Activated naive CD8-positive, alpha-beta T cell treated with anti-CD3 and anti-CD28 coated beads for 36 hours (primary cell): Measurements from ENCODE around the gene CACNA2D4. TPM values are rescaled to one million over a fixed set of nuclear protein-coding genes. Genes with fewer than 3 reads are reported as not detected.

ENCODE experiments used
- DNase-seq: peaks from one replicate; pipeline ENCODE4 v3.0.0; 2021
- H3K27ac Mint-ChIP-seq: one replicate; pipeline ENCODE4 v1.8.0; 2022; ENCODE audit warnings: mild to moderate bottlenecking, moderate library complexity, mixed read lengths
- H3K27me3 Mint-ChIP-seq: one replicate; pipeline ENCODE4 v1.8.0; 2022; ENCODE audit warnings: mild to moderate bottlenecking, mixed read lengths
- H3K36me3 Mint-ChIP-seq: one replicate; pipeline ENCODE4 v1.8.0; 2021; ENCODE audit warnings: mild to moderate bottlenecking, mixed read lengths
- H3K4me1 Mint-ChIP-seq: one replicate; pipeline ENCODE4 v1.8.0; 2021; ENCODE audit warnings: mixed read lengths
- H3K4me3 Mint-ChIP-seq: one replicate; pipeline ENCODE4 v1.8.0; 2022; ENCODE audit warnings: mild to moderate bottlenecking, moderate library complexity, mixed read lengths
- H3K9me3 Mint-ChIP-seq: one replicate; pipeline ENCODE4 v1.8.0; 2022; ENCODE audit warnings: mixed read lengths
- total RNA-seq, 2 experiments: library from RNA; stranded (reverse); gene quantifications; one replicate each; pipeline ENCODE4 v1.2.3, GENCODE V29; 2021

CACNA2D4 gene
- total RNA-seq, 2 experiments from 2014 or later, result 3.8 to 4.0 TPM

DNA sequence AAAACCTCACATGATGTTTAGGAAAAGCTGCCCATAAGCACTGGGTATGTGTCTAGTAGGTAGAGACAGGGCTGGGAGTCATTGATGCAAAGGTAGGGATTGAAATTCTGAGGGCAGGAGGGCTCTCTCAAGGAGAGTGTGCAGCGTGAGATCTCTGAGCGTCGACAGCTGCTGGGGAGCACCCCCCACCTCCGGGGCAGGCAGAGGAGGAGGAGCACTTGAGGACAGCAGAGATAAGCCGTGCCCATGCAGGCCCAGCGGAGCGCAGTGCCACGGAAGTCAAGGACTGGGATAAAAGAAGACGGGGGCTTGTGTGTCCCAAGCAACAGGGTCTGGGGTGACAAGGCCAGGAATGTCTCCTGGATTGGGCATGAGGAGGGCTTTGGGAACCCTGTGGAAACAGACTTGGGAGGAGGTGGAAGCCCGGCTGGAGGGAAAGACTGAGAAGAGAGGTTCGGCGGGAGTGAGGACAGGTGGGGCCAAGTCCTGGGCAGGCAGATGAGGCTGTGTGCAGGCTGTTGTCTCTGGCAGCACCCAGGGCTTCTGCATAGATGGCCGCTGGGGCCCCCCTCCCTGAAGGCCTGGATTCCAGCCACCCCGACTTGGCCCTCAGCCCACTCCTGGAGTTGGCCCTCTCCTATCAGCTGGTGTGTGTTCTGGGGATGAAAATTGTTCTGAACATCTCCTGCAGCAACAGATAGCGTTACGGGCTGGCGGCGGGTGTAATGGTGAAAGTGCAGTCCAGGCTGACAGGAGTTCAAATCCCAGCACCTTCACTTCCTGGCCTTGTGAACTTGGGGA lies 1.9 kb downstream of the CACNA2D4 start:
- Mint-ChIP-seq H3K4me3 (no peak overlapping the region), H3K27ac (no peak overlapping the region), H3K4me1 (peaks cover 12% of the 10 kb centered on the region), H3K27me3 (peaks cover 4% of the 10 kb centered on the region), H3K9me3 (no peaks in the 10 kb centered on the region), H3K36me3 (no peaks in the 10 kb centered on the region)
- DNase-seq, result no peak

DNA sequence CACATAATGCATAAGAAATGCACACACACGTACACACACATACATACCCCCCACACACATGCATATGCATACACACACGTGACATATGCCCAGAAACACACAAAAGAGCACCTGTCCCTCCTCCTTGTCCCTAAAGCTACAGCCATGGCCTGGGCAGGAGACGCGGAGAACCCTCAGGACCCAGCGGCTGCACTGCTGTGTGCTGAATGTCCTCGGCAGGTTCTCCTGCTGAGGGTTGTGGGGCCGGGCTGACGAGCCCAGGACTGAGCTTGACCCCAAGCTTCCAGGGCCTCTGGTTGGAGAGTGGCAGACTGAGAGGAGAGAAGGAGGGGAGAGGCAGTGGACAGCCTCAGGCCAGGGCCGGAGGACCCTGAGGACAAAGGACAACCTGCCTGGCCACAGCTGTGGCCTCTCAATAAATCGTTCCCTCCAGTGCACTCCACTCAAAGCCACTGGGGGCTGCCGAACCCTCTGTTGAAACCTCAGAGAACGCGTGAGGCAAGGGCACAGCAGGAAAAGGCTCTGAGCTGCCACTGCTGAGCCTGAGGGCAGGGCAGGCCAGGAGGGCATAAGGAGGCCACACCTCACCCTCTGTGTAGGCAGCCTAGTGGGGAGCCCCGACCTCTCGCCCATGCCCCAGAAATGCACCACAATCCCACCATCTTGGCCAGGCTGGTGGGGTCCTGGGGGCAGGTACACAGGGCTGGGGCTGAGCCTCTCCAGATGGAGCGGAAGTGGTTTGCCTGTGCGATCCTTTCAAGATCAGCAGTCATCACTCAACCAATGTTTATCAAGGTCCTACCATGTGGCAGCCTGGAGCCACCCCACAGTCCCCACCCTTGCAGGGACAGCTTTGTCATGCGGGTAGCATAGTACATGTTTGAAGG lies 3.1 kb downstream of the CACNA2D4 start:
- peak overlapping the region; percentile 69 for H3K27ac Mint-ChIP-seq
- no peaks in the 10 kb centered on the region for H3K9me3 Mint-ChIP-seq
- peak; percentile 33 for DNase-seq
- peaks cover 4% of the 10 kb centered on the region for H3K27me3 Mint-ChIP-seq
- H3K4me3 Mint-ChIP-seq, result peak overlapping the region; percentile 19
- peaks cover 12% of the 10 kb centered on the region for H3K4me1 Mint-ChIP-seq
- H3K36me3 Mint-ChIP-seq, result no peaks in the 10 kb centered on the region

DNA sequence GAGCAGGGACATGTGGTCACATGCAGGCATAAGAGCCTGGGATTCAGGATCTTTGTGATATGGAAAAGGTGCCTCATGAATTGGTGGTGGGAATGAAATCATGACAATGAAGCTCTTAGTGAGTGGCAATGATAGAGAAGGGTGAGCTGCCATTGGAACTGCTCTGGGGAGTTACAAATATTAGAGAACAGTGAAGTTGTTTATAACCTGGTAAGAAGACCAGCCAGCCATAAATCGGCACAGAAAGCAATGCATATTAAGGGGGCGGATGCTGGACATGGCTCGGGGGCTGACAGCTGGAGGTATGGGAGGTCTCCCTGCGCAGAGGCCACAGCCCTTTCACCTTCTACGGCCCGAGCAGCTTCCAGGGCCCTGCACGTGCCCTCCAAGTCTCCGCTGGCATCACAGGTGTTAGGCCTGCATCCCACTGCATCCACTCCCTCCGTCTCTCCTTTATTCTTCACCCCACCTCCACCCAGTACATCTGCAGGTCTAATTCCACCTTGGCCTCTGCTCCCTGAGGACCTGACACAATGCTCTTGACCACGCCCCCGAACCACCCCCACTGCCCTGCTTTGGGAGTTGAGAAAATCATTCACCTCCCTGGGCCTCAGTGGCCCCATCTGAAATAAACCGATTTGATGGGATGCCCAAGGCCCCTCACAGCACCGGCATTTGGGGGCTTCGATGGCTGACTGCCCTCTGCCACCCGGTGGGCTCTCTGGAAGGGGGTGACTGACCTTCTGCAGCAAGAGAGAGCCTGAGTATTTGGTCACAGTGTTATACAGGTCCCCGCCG lies 4.1 kb downstream of the CACNA2D4 start:
- H3K36me3 Mint-ChIP-seq, result no peaks in the 10 kb centered on the region
- DNase-seq, result no peak
- no peak overlapping the region for H3K27ac Mint-ChIP-seq
- peaks cover 12% of the 10 kb centered on the region for H3K4me1 Mint-ChIP-seq
- peaks cover 4% of the 10 kb centered on the region for H3K27me3 Mint-ChIP-seq
- no peak overlapping the region for H3K4me3 Mint-ChIP-seq
- H3K9me3 Mint-ChIP-seq, result no peaks in the 10 kb centered on the region

DNA sequence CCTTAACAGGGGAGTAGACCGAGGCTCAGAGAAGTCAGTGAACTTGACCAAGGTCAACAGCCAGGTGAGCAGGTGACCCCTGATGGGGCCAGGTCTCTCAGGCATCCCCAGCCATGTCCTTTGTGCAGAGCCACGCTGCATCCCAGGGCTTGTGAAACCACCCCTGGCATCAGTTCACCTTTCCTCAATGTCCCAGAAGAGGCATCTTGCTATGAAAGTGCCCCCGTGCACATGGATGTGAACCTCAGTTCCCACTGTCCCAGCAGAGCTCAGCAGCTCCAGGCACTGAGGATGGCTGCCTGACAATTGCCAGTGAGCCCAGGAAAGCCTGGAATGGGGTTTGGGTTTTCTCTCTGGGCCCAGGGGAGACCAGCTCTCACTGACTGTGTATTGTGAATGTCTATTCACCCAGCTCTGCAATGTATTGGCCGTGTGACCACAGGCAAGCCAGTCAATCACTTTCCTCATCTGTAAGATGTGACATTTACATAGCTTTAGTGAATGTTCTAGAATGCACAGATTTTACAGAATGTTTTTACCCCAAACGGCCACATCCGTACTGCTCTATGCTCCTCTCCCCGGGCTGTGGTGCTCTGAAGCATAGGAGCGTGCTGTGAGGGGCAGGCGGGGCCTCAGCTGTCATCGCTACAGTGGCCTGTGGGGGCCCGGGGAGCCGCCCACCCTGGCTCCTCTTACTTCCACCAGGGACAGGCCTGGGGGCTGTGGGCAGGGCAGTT lies 4.9 kb downstream of the CACNA2D4 start:
- Mint-ChIP-seq H3K4me3 (no peak overlapping the region), H3K27ac (no peak overlapping the region), H3K4me1 (peaks cover 12% of the 10 kb centered on the region), H3K9me3 (no peaks in the 10 kb centered on the region), H3K27me3 (peaks cover 4% of the 10 kb centered on the region), H3K36me3 (no peaks in the 10 kb centered on the region)
- no peak for DNase-seq

DNA sequence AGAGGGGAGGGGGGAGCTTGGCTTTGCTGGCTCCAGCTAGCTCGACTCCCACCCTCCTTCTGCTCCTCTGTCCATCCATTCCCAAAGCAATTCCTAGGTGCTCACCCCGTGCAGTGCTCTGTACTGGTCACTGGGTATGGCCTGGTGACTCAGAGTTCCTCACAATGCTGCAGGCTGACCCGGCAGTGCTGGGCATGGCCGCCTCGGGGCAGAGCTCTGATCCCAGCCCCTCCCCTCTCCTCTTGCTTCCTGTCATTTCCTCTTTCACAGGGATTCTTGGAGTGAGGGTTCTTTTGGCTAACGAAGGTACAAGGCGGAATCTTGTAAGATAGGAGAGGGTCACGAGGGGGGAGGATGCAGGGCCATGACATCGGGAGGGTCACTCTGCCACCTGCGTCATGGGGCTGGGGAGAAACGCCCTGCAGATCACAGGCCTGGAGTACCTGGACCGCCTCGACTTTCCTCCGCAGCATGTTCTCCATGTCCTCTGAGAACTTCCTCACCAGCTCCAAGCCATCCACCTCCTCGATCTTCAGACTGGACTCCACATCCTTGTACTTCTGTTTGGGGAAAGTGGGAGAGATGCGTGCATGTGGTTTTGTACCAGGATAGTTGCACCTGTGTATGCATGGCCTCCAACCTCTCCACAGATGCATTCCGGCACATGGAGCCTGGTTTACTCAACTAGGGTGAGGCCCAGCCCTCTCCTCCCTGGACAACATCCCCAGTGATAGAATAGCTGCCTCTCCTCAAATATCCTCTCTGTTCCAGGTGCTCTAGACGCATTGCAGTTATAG lies 5.7 kb downstream of the CACNA2D4 start:
- H3K4me3 Mint-ChIP-seq, result no peak overlapping the region
- DNase-seq, result no peak
- H3K4me1 Mint-ChIP-seq, result peaks cover 13% of the 10 kb centered on the region
- peaks cover 3% of the 10 kb centered on the region for H3K27me3 Mint-ChIP-seq
- no peaks in the 10 kb centered on the region for H3K36me3 Mint-ChIP-seq
- H3K9me3 Mint-ChIP-seq, result no peaks in the 10 kb centered on the region
- H3K27ac Mint-ChIP-seq, result no peak overlapping the region

DNA sequence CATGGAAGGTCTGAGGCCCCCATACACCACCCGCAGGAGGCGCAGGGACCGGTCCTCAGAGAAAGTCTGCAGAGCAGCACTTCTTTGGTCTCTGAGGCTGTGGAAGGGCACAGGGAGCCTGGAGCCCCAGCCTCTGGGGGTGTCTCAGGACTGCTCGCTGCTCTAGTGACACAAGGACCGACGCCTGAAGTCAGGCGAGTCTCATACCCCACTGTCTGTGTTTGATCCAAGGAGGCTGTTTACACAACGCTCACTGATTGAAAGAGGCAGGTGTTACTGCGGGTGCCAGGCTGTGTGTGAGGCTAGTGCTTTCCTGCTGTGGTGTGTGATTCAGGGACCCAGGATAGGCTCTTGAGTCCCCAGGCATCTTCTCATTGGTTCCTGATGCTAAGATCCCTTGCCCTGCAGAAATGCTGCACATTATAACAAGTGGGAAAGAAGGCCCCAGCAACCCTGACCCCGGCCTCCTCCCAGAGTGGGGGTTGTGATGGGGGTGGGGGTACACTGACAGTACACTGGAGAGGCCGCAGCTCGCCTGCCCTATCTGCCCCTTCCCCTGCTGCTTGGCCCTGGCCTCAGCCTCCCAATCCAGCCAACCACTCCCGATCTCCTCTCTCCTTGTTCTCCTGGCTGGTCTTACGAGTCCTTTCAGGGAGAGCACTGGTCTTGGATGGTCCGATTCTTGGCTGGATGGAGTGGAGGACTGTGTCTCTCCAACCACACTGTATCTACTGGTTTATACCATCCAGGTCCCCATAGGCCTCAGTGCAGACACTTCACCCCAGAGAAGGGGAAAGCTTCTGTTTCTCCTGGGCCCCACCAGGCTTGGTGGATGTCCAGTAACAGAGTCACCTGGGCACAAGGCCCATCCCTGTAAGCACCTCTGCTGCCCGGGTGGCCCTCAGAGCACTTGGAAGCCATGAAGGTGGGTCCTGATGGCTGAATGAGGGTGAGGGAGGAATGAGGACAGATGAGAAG lies 6.6 kb downstream of the CACNA2D4 start:
- no peaks in the 10 kb centered on the region for H3K36me3 Mint-ChIP-seq
- H3K27ac Mint-ChIP-seq, result no peak overlapping the region
- H3K27me3 Mint-ChIP-seq, result peaks cover 4% of the 10 kb centered on the region
- H3K4me1 Mint-ChIP-seq, result peaks cover 16% of the 10 kb centered on the region
- peaks cover 3% of the 10 kb centered on the region for H3K9me3 Mint-ChIP-seq
- DNase-seq, result no peak
- no peak overlapping the region for H3K4me3 Mint-ChIP-seq

DNA sequence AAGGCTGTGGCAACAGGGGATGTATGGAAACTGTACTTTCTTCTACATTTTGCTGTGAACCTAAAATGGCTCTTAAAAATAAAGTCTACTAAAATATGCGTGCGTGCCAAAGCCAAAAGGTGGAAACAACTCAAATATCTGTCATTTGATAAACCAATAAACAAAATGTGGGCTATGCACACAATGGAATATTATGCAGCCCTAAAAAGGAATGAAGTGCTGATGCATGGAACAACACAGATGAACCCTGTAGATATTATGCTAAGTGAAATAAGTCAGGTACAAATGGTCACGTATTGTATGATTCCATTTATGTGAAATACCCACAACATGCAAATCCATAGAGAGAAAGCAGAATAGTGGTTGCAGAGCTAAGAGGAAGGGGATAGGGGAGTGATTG lies 8.0 kb downstream of the CACNA2D4 start:
- no peak overlapping the region for H3K27ac Mint-ChIP-seq
- no peak for DNase-seq
- H3K4me1 Mint-ChIP-seq, result peaks cover 7% of the 10 kb centered on the region

DNA sequence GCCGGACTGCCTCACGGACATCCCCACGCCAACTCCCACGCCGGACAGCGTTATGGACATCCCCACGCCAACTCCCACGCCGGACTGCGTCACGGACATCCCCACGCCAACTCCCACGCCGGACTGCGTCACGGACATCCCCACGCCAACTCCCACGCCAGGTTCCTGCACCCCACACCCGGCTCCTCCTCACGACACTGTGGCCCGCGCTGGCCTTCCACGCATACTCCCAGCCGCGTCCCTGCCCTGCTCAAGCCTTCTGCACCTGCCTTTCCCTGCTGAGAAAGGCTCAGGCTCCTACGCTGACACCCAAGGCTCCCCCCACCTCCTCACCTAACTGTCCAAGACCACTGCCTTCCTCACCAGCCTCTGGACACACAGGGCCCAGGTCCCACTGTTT lies 9.7 kb downstream of the CACNA2D4 start:
- H3K27me3 Mint-ChIP-seq, result peaks cover 4% of the 10 kb centered on the region
- peaks cover 4% of the 10 kb centered on the region for H3K4me1 Mint-ChIP-seq
- H3K4me3 Mint-ChIP-seq, result no peak overlapping the region
- H3K9me3 Mint-ChIP-seq, result peaks cover 20% of the 10 kb centered on the region
- no peaks in the 10 kb centered on the region for H3K36me3 Mint-ChIP-seq
- no peak for DNase-seq
- no peak overlapping the region for H3K27ac Mint-ChIP-seq

More for the DNA sequence above, 8.0 kb downstream of the CACNA2D4 start:
- Mint-ChIP-seq H3K36me3 (no peaks in the 10 kb centered on the region), H3K9me3 (peaks cover 13% of the 10 kb centered on the region), H3K4me3 (no peak overlapping the region), H3K27me3 (peaks cover 4% of the 10 kb centered on the region)

DNA sequence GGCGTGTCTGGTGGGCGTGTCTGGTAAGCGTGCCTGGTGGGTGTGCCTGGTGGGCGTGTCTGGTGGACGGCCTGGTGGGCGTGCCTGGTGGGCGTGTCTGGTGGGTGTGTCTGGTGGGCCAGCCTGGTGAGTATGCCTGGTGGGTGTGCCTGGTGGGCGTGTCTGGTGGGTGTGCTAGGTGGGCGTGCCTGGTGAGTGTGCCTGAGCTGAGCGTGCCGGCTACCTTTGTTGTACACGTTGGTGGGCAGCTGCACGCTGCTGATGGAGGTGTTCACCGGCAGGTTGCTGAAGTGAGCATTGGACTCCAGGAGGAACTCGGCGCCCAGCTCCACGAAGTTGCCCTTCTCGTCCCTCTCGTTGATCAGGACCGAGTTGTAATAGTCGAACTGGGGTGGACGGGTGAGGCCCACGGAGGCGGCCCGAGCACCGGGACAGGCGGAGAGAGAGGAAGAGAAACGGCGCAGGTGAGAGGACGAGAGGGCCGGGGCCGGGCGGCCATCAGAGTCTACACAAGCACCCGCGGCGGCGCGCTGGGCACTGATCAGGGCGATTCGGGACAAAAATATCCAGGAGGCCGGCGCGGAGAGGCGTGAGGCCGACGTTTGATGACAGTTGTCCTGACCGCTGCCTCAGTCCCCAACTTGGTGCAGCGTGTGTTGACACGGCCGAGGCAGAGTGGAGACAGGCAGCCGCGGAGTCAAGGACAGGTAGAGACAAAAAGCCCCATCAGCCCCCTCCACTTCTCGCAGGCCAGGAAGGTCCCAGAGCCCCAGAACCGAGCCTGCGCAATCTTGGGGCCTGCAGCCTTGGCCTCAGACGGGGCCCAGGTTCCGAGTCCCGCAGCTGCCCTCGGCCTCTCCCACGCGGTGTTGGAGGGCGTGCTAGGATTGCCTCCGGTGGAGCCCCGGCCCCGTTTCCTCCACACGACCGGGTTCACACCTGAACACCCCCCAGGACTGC lies 10.5 kb downstream of the CACNA2D4 start:
- H3K36me3 Mint-ChIP-seq, result no peaks in the 10 kb centered on the region
- peaks cover 4% of the 10 kb centered on the region for H3K27me3 Mint-ChIP-seq
- peak overlapping the region; percentile 77 for H3K4me3 Mint-ChIP-seq
- no peak overlapping the region for H3K27ac Mint-ChIP-seq
- H3K4me1 Mint-ChIP-seq, result peaks cover 4% of the 10 kb centered on the region
- peaks cover 28% of the 10 kb centered on the region for H3K9me3 Mint-ChIP-seq
- DNase-seq, result peak; percentile 43

DNA sequence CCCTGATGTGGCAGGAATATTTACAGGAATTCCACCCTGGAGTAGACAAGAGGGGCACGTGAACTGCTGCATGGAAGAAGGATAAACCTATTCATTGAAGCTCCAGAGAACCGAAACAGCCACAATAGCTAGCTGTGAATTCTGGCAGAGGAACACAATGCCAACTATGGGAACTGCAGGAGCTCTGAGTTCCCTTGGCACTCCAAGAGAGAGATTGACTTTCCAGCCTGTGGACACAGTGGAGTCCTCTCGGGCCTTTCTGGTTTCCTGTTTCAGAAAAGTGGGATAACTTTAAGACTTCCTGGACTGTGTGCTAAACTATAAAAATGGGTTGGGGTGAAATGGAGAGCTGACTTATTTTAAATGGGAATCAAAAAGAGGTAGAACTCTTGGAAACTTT lies 11.9 kb downstream of the CACNA2D4 start:
- H3K36me3 Mint-ChIP-seq, result no peaks in the 10 kb centered on the region
- H3K27ac Mint-ChIP-seq, result no peak overlapping the region
- H3K4me1 Mint-ChIP-seq, result peaks cover 4% of the 10 kb centered on the region
- no peak overlapping the region for H3K4me3 Mint-ChIP-seq
- H3K27me3 Mint-ChIP-seq, result peaks cover 4% of the 10 kb centered on the region
- no peak for DNase-seq
- peaks cover 40% of the 10 kb centered on the region for H3K9me3 Mint-ChIP-seq

DNA sequence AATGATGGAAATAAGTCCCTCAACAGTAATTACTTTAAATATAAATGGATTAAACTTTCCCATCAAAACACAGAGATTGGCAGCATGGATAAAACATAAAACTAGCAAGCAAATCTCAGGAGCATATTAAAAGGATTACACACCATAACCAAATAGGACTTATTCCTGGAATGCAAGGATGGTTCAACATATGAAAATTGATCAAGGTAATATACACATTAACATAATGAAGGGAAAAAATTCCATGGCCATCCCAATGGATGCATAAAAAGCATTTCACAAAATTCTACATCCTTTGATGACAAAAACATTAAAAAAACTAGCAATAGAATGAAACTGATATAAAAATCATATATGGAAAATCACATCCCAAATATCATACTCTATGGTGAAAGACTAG lies 13.6 kb downstream of the CACNA2D4 start:
- Mint-ChIP-seq H3K4me1 (peaks cover 4% of the 10 kb centered on the region), H3K9me3 (peaks cover 45% of the 10 kb centered on the region)

DNA sequence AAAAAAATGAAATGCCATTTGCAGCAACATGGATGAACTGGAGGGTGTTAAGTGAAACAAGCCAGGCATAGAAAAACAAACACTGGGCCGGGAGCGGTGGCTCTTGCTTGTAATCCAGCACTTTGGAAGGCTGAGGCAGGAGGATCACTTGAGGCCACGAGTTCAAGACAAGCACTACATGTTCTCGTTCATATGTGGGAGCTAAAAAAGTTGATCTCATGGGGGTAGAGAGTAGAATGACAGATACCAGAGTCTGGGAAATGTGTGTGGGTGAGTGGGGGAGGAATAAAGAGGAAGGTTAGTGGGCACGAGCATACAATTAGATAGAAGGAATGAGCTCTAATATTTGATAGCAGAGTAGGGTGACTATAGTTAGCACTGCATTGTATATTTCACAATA lies 21.5 kb downstream of the CACNA2D4 start:
- DNase-seq, result no peak
- Mint-ChIP-seq H3K4me1 (no peaks in the 10 kb centered on the region), H3K9me3 (peaks cover 16% of the 10 kb centered on the region), H3K27me3 (peaks cover 7% of the 10 kb centered on the region), H3K27ac (no peak overlapping the region), H3K4me3 (no peak overlapping the region), H3K36me3 (no peaks in the 10 kb centered on the region)

More for the DNA sequence above, 13.6 kb downstream of the CACNA2D4 start:
- no peak for DNase-seq
- Mint-ChIP-seq H3K36me3 (no peaks in the 10 kb centered on the region), H3K27ac (no peak overlapping the region), H3K27me3 (peaks cover 4% of the 10 kb centered on the region), H3K4me3 (no peak overlapping the region)
